Measurements from ENCODE around the gene HPCAL4.
A peak's percentile ranks its signal among the peaks of the same experiment; 100 is the strongest.

Gene HPCAL4

DNA sequence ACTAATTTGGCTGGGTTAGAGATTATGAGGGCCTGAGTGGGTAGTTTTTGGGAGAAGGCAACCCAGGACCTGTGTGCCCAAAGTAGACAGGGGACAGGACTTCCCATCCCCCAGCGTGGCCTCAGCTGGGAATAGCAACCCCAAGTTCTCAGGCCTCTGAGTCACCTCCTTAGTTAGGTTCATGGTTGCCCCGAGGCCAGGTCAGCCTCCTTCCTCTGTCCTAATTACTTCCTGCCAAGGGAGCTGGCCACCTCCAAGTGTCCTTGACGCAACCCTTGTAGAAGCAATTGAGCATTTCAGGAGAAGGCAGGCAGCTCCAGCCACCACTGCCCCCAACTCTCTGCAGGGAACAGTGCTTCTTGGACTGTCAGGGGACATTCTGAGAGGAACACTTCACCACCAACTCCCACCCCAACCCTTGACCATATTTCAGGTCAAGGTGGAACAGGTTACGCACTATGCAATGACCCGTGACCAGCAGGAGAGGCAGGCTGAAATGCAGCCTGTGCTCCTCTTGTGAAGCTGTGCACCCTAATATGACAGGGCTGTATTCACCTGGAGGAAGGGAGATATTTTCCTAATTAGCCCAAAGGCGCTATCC lies 14.2 kb downstream of the HPCAL4 start:
- DNase-seq (ENCODE audit: low read depth in 2 of 2) = no peak

DNA sequence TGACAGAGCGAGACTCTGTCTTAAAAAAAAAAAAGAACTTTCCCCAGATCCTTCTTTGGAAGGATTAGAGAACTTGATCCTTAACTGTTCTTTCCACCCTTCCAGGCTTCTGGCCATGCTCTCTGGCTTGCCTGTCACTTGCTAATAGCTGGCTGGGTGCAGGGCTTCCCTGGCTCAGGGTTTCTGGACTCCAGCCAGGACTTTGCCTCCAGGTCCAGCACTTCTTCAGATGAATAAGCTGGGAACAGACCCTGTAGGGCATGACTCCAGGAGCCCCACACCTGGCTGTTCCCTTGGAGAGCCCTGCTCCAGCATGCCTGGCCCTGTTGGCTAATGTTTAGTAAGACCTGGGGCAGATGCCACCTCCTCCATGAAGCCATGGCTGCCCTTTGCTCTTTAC lies 16.0 kb downstream of the HPCAL4 start:
- no peak for DNase-seq (ENCODE audit: low read depth in 2 of 2)

DNA sequence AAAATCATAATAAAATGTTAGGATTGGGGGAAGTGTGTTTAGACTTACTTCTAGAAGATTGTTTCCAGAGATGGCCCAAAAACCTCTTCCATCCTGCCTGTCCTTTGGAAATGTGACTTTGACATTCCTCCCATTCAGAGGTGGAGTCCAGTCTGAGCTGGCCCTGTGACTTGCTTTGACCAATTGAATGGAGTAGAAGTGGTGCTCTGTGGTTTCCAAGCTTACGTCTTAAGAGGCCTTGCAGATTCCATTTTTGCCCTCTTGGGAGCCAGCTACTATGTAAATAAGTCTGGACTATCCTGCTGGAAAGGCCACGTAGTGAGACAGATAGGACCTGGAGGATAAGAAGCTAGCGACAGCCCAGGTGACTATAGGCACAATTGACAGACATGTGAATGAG lies 18.0 kb downstream of the HPCAL4 start:
- no peak for DNase-seq (ENCODE audit: low read depth in 2 of 2)

DNA sequence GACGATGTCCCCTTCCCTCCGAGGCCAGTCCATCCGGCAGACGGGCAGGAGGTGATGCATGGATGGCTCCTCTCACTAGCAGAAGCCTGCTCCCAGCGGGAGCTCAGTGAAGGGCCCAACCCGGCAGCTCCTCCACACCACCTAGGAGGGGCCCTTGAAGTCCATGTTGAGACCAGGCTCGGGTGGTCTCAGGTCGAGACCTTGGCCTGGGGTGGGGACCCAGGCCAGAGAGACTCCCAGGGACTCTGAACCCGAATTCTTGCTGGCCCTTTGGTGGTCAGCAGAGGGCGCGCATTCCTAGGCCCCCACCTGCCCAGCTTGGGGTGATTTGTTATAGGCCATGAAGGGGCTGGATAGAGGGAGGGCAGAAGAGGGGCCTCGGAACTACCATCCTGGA lies 18.7 kb downstream of the HPCAL4 start:
- no peak for DNase-seq (ENCODE audit: low read depth in 2 of 2)

DNA sequence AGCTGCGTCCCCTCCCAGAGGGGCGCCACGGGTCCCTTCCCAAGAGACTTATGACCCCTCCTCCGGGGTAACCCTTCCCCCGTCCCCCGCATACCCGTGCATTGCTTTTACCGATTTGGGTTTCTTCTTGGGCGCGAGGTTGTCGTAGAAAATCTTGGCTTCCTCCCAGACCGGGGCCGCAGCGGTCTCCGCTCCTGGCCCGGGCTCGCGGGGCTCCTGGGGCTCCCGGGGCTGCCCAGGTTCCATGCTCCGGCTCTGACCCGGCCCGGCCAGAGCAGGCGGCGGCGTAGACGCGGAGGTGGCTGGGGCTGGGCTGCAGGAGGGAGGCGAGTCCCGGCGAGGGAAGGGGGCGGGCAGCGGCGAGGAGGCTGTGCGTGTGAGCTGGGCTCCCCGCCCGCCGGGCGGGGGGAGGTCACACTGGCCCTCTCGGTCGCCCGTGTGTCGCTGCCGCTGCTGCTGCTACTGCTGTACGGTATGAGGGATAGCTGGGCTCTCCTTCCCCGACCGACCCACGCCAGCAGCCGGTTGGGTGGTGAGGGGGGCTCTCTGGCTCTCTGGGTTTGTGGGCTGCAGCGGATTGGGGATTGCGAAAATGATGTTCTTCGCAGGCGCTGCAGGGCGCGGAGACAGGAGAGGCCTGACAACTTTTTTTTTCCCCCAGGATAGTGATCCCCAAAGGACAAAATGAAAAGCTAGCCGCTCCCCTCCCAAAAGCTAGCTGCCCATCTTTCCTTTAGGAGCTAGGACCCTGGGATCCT lies 19.3 kb downstream of the HPCAL4 start, which contains the start of gene NT5C1A:
TSS of gene NT5C1A (minus strand) at position 315 of the 758 bp plus-strand sequence. CDS start at position 246, 69 bp downstream.
- DNase-seq (ENCODE audit: low read depth in 2 of 2) = no peak

DNA sequence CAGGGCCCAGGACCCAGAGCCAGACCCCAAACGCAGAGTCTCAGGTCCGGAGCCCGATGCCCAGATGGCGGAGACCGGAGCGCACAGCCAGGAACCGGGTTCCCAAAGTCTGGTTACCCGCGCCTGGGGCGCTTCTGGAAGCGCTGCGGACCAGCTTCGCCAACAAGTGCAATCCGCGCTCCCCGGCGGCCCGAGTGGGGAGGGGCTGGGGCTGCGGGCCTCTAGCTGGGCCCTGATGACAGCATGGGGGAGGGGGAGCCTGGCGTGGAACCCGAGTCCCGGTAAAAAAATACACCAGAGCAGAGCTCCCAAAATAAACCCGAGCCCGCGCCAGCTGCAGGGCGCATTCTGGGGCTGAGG lies 19.8 kb downstream of the HPCAL4 start:
- no peak for DNase-seq (ENCODE audit: low read depth in 2 of 2)

DNA sequence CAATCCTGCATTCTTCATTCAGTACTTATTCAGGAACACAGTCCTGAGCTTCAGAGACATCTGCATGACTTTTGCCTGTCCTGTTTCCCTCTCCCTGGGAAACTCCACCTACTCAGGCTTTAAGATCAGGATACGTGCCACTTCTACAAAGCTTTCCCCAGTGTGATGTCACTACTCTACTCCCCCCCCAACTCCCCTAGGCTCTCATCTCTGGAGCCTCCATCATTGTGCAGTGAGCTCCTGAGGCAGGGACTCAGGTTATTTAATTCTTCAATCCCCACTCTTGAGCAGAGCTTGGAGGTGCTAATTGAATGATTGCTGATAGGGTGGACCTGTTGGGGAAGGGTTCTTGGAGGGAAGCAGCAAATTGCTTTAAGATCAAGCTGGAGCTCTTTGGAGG lies 20.5 kb downstream of the HPCAL4 start:
- no peak for DNase-seq (ENCODE audit: low read depth in 2 of 2)

DNA sequence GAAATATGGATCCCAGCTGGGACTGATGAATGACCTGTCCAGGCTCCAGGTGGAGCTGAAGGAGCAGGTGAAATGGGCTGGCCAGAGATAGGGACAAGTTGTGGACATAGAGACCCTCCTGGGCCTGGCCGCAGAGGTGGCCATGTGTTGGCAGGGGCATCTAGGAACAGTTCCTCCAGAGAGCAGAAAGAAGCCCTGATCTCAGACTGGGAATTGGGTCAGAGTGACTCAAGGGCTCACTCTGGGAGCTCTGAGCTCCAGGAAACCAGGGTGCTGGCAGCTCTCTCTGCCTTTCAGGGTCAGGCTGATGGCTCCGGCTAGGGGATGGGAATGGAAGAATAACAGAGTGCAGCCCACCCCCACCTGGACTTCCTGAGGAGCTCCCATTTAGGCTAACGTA lies 22.3 kb downstream of the HPCAL4 start:
- no peak for DNase-seq (ENCODE audit: low read depth in 2 of 2)

DNA sequence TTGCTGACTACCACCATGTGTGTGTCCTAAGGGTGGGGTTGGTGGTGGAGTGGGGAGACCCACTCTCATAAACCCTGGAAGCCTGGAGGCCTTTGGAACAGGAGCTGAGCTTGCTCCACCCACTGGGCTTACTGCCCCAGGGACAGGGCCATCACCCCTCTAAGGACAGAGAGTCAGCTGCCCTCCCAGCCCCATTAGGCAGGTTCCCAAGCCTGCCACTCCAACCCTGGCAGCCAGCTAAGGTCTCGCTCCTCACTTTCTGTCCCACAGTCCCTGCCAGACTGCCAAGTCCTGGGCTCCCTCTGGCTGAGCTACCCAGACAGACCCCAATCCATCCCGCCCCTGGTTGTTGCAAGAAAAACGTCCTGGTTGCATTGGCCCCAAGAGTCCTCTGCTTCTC lies 23.1 kb downstream of the HPCAL4 start:
- DNase-seq (ENCODE audit: low read depth in 2 of 2) = no peak

DNA sequence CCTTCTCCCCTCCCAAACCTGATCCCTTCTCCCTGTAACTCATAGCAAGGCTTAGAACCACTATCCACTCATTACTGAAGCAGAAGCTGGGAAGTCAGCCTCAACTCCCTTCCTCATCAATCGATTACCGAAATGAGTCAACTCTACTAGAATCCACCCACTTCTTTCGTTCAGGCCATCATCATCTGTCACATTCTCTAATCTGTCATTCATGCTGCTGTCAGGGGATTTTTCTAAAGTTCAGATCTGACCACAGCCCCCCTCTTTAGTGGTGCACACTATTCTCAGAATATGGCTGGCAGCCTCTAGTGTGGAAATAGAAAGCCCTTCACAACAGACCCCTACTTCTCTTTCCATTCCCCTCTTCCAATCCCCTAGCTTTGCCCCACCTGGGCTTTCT lies 24.5 kb downstream of the HPCAL4 start:
- no peak for DNase-seq (ENCODE audit: low read depth in 2 of 2)

DNA sequence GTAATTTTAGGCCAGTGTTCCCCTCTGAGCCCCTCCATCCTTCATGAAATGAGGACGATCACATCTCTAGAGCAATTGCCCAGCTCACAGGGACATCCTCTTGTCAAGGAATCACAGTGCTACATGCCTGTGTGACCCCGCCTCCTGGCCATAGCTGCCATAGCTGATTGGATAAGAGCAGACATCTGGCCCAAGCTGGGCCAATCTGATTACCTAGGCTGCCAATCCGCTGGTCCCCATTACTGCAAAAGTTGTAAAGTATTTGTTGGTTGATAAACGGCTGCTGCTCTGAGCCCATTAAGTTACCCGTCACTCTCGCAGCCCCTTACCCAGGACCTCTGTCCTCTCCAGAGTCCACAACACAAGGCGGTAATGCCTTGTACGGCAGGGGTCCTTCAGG lies 27.7 kb downstream of the HPCAL4 start:
- DNase-seq (ENCODE audit: low read depth in 2 of 2) = no peak

DNA sequence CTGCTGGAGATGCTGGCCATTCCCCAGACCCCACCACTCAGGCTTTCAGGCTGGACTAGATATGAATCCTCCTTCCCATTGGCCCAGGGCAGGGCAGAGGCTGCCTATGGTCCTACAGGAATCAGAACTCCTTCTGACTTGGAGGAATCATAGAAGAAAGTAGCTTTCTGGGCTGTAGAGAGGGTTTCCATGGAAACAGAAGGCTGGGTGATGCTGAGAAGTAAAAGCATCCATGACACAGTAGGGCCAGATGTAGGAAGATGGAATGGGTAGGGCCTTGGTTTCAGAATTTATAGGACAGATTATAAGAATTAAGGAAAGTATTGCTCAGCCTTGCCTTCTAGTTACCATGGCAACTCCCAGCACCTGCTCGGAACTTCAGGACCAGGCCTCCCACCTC lies 28.4 kb downstream of the HPCAL4 start:
- DNase-seq (ENCODE audit: low read depth in 2 of 2) = no peak

DNA sequence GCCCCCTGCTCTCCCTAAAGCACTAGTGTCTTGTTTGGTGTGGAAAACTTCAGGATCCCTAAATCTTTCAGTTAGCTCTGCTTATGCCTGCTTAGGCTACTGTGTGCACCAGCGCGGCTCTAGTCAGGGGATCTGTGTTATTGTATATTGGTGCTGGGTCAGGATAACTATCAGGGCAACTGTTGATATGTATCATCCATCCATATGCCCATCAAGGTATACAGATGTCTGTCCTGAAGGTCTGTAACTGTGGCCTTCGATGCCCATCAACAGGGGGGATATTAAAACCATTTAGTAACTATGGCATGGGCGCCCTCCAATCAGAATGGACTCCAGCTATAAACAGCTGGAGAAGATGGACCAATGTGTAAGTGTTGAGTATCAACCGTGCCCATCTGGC lies 31.7 kb downstream of the HPCAL4 start:
- DNase-seq (ENCODE audit: low read depth in 2 of 2) = no peak

DNA sequence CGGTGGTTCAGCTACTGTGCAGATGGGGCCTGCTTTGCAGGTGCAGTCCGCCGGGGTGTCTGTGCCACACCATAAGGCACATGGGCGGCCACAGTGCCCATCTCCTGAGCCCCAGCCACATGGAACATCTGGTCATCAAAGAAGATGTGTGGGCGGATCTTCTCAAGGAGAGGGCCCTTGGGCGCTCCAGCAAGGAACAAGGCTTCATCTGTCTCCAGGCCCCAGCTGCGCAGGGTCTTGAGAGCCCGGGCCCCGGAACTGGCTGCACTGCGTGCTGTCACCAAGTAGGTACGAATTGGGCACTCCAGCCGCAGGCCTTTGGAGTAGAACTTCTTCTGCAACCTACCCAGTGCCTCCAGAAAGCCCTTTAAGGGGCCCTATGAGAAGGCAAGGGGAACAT lies 32.1 kb downstream of the HPCAL4 start:
- no peak for DNase-seq (ENCODE audit: low read depth in 2 of 2)

DNA sequence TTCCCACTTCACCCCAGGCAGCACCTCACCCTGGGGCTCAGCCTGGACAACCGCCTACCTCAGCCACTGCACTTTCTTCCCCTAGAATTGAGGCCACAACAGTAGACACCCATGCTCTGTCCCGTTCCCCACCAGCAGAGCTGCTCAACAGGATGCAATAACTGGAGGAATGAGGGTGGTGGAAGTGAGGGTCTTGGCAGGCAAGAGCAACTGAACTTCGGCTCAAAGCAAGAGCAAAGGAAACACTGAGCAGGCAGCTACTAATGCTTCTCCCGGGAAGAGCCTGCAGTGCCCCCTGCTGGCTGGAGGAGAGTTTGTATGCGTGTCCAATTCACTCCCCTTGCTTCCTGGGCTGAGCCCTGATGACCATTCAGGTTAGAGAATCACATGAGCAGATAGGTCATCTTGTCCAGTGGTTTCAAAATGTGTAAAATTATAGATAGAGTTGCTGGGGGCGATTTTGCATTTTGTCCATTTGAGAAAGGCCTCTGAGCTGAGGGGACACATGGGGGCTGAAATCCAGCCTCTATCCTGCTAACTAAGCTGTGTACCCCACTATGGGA lies 33.2 kb downstream of the HPCAL4 start:
- DNase-seq (ENCODE audit: low read depth in 2 of 2) = peak in 1 of 2 donors; percentile 27

DNA sequence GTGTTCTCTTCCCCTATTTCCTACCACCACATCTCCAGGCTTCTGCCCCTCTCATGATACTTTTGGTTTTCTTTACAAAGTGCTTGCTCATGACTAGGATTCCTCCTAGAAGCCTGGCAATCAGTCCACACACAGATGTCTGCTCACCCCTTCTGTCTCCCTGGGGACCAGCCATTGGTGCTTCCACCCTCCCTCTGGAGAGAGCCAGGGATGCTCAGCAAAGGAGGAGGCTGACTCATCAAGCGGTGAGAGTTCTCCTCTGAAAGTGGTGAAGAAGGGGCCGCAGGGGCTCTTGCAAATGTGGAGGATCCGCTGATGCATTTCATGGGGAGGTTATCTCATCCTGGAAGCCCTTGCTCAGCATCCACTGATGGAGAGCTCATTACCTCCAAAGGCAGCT lies 33.8 kb downstream of the HPCAL4 start:
- no peak for DNase-seq (ENCODE audit: low read depth in 2 of 2)

DNA sequence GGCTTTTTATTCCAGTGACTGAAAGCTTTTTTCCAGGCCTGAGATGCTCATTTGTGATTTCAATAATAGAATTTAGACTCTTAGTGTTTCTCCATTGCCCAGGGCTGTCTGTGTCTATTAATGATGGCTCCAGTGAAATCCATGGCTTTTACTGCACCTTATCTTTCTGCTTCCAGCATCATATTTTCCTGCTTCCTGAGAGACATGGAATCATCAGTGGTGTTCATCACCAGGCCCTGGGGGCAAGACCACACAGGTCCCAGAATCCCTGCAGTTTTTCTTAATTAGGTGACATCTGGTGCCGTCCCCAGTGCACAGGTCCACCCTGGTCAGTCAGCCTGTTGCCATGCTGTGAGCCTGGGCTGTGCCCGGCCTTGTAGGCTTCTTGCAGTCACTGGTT lies 34.8 kb downstream of the HPCAL4 start:
- no peak for DNase-seq (ENCODE audit: low read depth in 2 of 2)

DNA sequence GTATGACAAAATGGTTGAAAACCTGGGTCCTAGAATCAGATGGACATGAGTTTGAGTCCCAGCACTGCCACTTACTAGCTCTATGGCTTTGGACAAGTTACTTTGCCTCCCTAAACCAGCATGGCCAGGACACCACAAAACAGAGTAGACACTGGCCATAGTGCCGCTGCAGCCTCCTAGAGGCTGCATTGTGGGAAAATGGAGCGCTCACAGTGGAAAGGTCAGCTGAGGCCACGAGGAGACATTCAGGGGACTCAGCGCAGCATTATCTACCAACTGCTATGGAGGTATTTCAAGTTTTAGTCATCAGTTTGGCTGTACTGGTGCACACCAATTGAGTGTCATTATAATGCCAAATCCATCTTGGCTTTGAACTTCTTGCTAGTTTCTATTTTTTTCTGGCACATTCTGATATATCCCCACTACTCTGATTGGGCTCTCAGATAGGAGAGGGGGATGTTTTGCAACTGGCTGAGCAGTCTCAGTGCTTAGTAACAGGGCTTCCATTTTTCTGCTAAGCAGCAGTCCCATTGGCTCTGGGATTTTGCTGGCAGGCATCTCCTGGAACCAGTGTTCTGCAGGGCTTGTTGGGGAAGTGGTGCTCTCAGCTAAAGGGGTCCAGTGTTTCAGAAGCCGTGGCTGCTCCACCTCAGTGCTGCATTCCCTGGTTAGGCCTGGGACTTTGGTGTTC lies 35.5 kb downstream of the HPCAL4 start:
- DNase-seq (ENCODE audit: low read depth in 2 of 2) = no peak

DNA sequence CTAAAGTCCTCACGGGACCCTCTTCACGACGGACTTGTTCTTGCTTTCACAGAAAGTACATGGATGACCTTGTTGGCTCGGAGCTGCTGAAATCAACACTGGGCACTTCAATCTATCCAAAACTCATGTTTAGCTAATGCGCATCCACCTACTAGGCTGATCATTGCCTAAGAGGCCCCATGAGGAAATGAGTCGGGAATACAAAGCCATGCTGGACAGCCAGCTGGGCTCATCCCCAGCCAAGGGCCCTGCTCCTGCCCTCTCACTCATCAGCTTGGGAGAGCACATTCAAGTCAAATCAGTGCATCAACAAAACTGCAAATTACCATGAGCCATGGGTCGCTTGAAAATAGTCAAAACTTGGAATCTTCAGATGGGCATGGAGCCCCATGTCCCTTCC lies 36.9 kb downstream of the HPCAL4 start:
- DNase-seq (ENCODE audit: low read depth in 2 of 2) = no peak

DNA sequence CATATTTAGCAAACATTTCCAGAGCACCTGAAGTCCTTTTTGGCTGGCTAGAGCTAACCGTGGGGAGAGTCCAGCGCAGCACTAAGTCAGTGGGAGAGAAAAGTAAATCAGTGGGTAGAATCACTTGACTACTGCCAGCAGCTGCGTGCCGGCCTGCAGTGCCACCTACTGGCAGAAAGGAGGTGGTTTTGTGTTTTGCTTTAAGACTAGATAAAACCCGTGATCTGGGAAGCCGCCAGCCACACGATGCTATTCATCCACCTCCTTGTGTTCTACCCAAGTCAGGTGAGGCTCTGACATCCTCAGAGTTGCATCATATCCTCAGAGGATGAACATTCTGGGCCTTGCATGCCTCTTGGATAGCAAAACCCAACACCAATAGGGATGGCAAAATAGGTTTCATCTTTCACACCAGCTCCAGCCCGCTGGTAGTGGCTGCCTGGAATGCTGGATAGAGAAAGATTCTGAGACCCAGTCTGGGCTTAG lies 37.6 kb downstream of the HPCAL4 start:
- peak; percentile 42 to 63 for DNase-seq (ENCODE audit: low read depth in 2 of 2)

DNA sequence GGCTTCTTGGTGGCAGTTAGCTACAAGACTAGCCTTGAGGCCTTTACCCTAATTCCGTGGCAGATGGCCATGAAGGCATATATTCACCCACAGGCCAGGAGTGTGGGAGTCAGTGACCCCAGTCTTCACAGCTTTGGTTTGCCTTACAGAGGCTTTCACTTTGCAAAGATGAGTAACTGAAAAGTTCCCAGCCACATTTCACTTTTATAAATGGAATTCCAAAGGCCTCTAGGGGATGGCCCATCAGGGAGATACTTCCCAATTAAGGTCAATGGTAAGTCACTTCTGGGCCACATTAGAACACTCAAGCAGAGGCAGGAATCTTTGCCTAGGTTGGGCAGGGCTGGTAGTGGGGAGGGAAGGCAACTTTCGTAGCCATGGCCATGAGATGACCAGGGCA lies 38.7 kb downstream of the HPCAL4 start:
- no peak for DNase-seq (ENCODE audit: low read depth in 2 of 2)

DNA sequence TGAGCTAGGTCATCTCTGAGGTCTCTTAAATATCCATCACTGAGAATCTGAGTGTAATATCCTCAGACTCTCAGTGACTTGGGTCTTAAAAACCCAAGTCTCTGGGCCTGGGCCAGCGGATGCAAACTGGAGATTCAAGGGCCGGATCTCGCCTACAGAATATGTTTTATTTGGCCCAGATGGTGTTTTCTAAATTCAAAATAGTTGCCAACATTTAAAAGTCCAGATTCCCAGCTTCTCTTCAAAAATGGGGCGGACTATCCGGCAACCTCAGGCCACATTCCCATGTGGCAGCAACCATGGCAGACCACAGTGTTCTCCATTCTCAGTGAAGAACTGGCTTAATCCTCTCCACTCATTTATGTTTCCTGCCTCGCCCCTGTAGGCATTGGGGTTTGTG lies 39.1 kb downstream of the HPCAL4 start:
- no peak for DNase-seq (ENCODE audit: low read depth in 2 of 2)

DNA sequence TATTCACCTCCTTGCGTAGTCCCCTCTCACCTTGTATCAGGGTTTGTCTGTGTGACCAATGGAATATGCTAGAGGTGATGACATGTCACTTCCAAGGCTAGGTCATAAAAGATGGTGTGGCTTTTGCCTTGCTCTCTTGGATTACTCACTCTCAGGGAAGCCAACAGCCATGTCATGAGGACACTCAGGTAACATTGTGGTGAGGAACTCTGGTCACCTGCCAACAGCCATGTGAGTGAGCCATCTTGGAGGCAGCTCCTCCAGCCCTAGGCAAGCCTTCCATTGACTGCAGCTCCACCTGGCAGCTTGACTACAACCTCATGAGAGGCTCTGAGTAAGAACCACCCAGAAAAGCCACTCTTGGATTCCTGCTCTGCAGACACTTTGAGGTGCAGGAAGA lies 40.8 kb downstream of the HPCAL4 start:
- DNase-seq (ENCODE audit: low read depth in 2 of 2) = no peak
